Activated CD4-positive, CD25-positive, alpha-beta regulatory T cell treated with anti-CD3 and anti-CD28 coated beads, Interleukin-2, amount 50 U/mL, for 72 hours (primary cell): ENCODE results near the gene GALNTL6.
"Not testable (repeated sequence)": the region's sequence is repeated elsewhere in the genome, so short reads cannot be mapped to it uniquely, and the experiment has no call there.

Experiments used
- DNase-seq: peaks from one replicate; pipeline ENCODE4 v3.0.0; 2021

The GALNTL6 gene

DNA sequence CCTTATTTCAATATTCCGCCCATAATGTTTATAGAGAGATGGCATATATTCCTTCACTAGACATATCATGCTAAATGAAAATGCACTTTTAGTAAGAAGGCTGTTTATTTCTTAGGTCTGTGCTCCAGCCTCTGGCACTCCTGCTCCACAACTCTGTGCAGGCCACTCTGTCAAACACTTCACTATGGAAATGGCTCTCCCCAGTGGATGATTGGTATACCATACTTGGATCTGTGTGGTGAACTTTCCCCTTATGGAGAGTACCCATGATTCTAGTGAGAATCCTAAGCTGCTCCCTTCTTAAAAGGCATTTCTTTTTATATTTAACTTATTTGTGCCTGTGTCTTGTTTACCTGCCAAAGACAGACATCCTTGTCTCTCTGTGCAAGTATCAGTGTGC, 875.3 kb downstream of the GALNTL6 start:
- no peak for DNase-seq

DNA sequence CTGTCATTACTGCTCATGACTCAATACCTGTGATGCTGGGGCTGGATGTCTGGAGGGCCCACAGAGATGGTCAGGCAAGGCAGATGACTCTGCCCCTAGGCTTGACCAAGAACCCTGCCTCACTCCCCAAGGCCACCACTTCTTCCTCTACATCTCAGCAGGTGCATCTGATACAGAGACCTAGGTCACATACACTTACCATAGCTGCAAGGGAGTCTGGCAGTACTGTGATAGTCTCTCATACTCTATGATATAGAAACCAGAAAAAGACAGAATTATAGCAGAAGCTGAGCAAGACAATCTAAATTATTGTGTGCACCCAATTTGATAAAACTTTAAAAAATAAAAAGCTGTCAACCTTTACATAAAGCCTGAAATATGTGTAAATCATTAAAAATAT, 878.3 kb downstream of the GALNTL6 start:
- DNase-seq = no peak

DNA sequence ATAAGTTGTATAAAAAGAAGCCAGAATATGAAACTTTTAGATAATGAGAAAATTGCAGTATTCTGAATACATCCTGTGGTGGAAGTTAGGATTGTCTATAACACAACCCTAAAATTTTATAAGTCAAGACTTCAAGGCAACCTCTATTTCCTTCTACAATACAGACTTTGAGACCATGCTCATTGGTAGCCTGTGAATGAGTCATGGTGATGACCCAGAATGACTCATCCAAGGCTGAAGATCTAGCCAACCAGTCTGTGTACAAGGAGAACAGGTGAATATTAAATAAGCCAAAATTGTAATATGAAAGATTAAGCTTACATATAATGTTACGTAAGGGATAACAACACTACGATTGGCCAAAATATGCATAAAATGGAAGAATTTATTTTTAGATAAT, 879.5 kb downstream of the GALNTL6 start:
- DNase-seq = no peak

DNA sequence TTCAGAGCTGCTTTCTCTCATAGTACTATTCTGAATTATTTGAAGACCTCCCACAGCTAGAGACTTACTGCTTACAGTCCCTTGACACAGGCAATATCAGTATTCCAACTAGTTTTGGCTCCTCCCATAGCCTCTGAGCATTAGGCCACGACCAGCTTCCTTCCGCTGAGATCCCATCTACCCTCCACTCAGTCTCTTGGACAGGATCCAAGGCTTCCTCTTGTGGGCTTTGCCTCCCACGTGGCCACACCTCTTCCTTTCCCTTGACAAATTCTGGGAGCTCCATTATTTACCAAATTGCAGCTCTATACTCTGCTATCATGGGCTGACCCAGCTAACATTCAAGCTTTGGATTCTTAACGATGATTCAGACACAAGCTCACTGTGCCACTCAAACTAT, 885.1 kb downstream of the GALNTL6 start:
- DNase-seq = no peak

DNA sequence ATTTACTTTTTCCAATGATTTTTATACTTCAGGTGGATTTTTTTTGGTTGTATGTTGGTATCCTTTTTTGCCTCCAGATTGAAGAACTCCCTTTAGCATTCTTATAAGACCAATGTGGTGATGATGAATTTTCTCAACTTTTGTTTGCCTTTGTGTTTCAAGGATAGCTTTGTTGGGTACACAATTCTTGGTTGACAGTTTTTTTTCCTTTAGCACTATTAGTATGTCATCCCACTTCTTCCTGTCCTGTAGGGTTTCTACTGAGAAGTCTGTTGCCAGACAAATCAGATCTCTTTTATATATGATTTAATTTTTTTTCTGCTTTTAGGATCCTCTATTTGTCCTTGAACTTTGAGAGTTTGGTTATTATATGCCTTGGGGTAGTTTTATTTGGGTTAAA, 892.4 kb downstream of the GALNTL6 start:
- DNase-seq = no peak

DNA sequence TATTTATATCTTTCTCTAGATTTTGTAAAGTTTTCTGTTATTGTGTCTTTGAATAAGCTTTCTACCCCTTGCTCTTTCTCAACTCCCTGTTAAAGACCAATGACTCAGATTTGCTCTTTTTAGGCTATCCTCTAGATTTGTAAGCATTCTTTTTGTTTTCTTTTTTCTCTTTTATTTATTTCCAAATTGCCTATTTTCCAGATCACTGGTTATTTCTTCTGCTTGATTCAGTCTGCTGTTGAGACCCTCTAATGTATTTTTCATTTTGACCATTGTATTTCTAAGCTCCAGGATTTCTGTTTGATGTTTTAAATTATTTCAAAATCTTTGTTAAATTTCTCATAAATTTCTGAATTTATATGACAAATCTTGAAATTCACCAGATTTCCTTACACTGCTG, 892.8 kb downstream of the GALNTL6 start:
- no peak for DNase-seq

DNA sequence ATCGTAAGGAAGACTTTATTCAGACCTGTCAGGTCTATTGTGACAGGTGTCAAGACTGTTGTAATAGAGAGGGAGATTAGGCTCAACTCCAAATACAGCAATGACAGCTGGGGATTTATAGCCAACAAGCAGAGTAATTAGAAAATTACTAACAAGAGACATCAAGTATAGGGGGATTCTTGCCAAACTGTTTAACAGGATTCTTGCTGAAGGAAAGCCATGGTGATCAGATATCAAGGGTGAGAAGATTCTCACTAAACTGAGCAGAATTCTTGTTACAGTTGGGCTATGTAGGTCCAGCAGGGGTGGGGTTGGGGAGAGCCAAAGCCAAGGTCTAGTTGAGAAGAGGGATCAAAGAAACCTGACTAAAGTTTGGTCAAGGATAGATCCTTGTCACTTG, 894.4 kb downstream of the GALNTL6 start:
- DNase-seq = no peak

DNA sequence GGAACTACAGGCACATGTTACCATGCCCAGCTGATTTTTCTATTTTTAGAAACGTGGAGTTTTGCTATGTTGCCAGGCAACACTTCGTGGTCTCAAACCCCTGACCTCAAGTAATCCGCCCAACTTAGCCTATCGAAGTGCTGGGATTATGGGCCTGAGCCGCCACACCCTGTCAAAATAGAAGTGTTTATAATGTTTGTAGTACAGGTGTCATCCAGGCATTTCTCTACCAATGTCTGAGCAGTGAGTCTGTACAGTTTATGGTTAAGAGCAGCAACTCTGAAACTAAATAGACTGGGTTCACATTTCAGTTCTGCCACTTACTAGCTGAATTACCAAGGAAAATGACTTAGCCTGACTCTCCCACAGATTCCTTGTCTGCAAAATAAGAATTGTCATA, 895.0 kb downstream of the GALNTL6 start:
- no peak for DNase-seq

DNA sequence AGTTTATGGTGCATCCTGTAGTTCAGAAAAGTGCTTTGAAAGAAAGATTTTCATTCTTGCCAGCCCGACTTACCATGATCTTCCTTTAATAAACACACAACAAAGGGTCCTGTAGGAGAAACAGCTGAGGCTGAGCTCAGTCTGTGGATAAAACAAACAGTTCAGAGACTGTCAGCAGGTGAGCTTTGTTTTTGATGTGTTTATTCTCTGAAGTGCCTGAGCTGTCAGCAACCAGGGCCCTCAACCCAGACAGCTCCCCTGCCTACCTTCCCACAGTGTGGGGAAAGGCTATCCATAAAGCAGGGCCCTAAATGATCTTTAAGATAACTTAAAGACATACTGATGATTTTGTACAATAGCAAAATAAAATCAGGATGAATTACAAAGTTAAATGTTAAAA, 896.2 kb downstream of the GALNTL6 start:
- no peak for DNase-seq

DNA sequence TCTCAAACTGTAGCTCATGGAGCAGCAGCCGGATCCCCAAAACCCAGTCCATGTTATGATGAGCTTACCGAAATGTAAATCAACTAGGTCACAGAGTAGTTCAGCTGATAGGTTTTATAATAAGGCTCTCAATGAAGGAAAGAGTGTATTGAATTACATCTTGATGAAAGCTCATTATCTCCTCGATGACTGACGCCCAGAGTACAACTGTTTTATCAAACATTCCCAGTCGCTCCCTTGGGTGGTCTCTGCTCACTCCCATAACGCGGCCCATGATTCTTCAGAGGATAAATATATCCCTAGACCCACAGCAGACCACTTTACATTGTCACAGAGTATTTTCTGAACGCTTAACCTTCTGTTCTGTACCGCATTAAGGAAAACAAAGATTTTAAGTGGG, 903.1 kb downstream of the GALNTL6 start:
- DNase-seq = no peak

DNA sequence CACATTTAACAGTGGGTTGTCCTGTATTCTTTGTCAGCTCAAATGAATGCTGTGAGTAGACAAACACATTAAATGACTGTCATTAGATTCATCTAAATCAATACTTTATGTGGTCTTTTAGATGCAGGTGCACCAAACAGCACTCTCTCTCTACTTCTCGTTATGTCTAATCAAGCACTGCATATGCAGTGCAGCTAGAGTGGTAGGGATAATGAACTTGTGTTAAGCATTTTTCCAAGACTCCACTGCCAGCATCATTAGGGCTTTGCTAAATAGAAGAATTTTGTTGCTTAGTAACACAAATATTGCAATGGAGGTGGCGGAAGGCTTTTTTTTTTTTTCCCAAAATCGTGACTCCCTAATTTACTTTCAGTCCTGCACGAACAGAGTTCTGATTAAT, 908.5 kb downstream of the GALNTL6 start:
- no peak for DNase-seq

DNA sequence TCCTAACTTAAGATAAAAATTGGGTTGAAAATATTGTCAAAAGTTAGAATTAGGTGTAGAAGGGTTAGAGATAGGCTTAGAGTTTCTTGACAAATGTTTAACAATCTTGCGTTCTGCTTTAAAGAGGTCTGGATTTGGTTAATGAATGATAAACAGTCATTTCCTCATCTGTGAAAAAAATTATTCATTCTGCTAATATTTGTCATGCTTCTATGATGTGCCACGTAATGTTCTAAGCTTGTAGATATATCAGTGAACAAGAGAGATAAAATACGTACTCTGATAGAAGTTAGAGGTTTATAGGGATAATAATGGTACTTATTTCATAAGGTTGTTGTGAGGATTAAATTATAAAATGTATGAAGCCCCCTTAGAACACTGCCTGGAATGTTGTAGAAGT, 912.4 kb downstream of the GALNTL6 start:
- no peak for DNase-seq

DNA sequence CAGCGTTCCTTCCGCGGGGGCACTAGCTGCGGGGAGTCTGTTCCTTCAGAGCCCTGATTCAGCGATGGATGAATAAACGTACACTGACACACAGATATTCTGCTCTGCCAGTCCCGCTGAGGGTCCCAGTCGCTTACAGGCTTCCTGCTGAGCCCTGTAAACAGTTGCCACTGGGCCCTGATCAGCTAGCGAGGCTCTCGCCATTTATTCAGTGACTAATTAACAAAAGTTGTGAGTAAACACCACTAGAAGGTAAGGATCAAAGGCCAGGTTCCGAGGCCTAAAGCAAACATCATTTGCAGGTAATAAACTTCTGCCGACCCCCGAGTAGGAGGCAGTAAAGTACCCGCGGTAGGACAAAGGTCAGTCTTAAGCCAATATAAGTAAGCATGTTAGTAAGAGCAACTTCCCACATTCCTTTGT, 912.8 kb downstream of the GALNTL6 start:
- no peak for DNase-seq

DNA sequence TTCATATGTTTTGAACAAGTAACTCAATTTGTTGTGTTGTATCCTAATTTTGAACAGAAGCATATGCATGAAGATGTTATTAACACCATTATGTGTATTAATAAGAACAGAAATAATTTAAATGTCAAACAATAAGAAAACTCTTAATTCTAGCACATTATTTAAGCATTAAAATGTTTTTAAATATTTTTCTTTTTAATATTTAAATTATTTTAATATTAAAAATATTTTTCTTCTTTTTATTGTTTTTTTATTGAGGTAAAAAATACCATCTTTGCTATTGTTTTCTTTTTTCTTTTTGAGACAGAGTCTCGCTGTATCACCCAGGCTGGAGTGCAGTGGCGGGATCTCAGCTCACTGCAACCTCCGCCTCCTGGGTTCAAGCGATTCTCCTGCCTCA, 914.4 kb downstream of the GALNTL6 start:
- DNase-seq = no peak

DNA sequence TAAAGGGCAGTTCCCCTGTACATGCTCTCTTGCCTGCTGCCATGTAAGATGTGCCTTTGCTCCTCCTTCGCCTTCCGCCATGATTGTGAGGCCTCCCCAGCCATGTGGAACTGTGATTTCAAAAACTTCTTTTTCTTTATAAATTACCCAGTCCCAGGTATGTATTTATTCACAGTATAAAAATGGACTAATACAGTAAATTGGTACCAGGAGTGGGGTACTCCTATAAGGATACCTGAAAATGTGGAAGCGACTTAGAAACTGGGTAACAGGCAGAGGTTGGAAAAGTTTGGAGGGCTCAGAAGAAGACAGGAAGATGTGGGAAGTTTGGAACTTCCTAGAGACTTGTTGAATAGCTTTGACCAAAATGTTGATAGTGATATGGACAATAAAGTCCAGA, 920.4 kb downstream of the GALNTL6 start:
- not testable (repeated sequence) for DNase-seq

DNA sequence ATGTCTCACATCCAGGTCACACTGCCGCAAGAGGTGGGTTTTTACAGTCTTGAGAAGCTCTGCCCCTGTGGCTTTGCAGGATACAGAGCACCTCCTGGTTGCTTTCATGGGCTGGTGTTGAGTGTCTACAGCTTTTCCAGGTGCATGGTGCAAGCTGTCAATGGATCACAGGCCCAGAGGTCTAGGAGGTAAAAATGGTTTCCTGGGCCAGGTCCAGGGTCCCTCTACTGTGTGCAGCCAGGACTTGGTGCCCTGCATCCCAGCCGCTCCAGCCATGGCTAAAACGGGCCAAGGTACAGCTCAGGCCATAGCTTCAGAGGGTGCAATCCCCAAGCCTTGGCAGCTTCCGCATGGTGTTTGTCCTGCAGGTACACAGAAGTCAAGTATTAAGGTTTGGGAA, 921.4 kb downstream of the GALNTL6 start:
- DNase-seq = no peak

DNA sequence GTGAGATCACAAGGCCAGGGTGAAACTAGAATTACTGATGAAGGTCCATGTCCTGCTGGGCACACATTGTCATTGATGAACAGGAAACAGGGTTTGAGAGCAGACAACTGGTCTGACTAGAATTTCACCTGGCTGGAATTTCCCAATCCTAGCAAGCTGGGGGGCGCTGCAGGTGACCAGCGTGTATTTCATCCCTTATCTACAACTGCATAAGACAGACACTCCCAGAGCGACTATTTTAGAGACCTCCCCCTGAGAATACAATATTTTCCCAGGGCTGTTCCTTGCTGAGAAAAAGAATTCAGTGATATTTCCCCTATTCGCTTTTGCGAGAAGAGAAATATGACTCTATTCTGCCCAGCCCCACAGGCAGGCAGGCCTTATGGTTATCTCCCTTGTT, 922.8 kb downstream of the GALNTL6 start:
- DNase-seq = no peak

DNA sequence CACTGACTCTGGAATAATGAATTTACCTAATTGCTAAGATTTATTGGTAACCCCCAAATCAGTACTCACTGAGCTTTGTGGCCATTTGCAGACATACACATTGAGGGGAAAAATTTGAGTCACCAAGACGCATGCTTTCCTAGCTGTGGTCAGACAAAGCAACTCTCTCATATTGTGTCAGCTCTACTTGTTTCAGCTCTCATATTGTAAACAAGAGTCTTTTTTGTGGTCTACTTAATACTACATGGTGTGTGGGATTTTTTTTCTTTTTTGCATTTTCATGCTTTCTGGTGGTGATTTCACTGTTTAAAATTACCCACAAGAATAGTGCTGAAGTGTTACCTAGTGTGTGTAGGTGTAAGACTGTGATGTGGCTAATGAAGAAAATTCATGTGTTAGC, 927.2 kb downstream of the GALNTL6 start:
- DNase-seq = no peak

DNA sequence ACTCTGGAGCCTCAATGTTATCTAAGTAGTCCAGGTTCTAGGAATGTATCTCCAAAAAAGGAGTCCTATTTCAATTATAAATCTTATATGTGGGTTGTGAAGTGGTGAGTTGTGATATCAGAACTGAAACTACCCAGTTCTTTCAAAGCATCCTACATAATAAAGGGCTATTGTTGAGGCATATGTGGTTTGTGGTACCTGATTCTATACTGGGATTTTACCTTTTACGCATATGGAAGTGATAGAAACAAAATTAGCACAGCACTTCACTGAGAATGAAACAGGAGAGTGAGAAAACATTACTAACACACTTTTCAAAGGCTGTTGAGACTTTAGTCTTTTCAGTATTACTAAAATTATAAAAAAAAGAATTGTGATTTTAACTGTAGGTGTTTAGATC, 937.7 kb downstream of the GALNTL6 start:
- DNase-seq = no peak

DNA sequence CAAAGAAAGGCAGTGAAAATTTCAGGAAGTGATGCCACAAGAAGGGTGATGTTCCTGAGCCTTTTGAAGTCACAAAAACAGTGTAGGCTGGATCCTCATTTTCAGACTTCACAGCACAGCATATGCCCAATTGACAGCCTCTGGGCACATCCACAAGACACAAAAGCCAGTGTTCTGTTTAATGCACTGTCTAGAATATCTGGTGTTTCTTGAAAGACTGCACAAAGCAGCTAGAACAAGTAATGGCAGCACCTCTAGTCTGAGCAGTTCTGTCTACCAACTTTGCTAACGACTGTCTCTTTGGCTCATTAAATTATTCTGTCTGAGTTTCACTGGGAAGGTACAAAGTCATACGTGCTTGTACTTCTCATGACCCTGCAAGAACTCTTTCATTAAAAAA, 938.3 kb downstream of the GALNTL6 start:
- no peak for DNase-seq

DNA sequence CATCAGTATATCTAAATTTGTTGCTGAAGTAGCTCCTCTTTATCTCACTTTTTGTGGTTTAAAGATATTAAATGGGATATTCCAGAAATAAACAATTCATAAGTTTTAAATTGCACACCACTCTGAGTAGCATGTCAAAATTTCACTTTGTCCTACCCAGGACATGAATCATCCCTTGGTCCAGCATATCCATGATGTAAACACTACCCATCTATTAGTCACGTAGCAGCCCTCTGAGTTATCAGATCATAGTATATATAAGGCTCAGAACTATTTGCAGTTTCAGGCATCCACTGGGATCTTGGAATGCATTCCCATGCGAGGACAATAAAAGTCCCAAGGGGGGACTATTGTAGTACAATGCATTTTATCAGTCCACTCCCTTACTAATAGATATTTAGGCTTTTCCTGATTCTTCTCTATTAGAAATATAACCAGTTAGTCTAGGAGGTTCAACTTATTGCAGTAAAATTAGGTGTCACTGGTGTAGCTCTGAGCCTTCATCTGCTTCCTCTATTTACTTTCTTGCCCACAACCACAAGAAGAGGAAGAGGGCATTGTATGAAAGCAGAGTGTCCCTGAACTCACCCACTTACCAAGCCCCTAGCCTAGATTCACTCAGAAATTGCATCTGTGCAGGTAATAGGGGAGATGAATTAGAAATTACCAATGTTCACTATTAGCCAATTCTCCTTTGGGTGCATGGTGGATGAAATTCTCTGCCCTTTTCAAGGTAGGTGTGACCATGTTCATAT, 945.6 kb downstream of the GALNTL6 start:
- no peak for DNase-seq

DNA sequence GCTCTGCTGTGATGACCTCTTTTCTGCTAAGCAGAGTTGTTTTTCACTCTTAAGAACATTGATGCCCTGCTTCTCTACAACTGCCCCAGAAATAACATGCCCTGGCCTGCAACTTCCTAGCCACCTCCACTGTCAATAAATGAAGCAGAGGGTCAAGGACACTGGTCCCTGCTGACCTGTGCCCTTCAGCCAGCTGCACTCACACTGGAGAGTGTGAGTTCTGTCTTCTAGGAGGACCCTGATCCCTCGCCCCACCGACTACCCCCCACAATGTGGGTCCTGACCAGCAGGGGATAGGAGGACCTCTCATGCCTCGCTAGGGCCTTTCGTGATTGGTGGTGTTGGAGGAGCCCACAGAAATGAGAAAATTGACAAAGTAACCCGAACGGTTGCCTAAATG, 947.3 kb downstream of the GALNTL6 start:
- no peak for DNase-seq

DNA sequence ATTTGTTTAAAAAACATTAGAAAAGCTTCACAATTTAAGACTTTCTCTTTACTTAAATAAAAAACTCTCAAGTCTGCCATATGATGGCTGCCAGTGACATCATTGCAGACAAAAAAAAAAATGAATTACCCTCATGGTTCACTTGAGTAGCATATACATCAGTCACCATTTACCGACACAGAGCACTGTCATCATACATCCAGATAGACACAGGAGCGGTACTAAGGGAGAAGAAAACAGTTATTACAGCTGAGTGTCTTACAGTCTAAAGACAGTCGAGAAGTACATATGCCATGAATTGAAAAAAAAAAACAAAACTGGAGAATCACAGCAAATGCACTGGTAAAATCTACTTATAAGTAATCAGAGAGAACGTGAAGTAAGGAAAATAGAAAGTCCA, 949.7 kb downstream of the GALNTL6 start:
- DNase-seq = no peak

DNA sequence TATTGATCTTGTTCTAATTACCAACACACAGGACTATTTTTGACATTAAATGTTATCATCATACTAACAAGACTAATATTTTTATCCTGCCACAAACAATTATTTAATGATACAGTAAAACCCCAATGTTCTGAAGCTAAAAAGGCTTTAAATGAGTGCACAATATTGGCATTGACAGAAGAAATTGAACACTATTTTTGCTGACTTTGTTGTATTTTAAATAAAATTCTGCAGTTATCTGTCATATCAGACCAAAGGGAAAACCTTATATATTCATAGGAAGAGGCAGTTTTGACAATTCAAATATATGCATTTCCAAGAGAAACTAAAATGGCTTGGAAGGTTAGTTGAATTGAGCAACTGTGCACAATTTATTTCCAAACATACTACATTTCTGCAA, 957.6 kb downstream of the GALNTL6 start:
- no peak for DNase-seq

DNA sequence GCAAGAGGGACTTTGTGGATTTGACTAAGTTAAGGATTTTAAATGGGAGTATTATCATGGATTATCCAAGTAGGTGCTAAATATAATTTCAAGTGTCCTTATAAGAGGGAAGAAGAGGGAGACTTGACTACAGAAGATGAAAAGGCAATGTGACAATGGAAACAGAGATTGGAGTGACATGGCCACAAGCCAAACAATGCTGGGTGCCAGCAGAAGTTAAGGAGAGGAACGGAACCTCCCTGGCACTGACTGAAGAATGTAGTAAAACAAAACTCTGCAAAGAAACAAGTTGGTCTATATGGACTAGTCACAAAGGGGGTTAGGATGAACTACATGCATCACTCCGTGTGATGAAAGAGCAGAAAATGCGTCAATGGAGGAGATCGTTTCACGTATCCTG, 959.6 kb downstream of the GALNTL6 start:
- DNase-seq = no peak
